ENCODE results near the gene CBARP.

CBARP gene

GRCh38 chr19:1274081-1274851 lies 36.5 kb upstream of the CBARP start:
- Histone ChIP-seq H3K9me2 (replicated peaks; ENCODE audit: insufficient read depth, low read length) (no peaks in the 10 kb centered on the region), H3K9me3 (ENCODE audit: insufficient read depth, low read length) (no peaks in the 10 kb centered on the region), H3F3A (ENCODE audit: insufficient read depth) (peaks cover 57% of the 10 kb centered on the region), H3K36me3 (ENCODE audit: low read length) (peaks cover 6% of the 10 kb centered on the region), H3K79me2 (ENCODE audit: insufficient read depth, low read length) (peaks cover 35% of the 10 kb centered on the region), H3K4me3 (ENCODE audit: insufficient read depth, low read length, poor library complexity, severe bottlenecking) (peak overlapping the region; percentile 47), H4K20me1 (ENCODE audit: low read depth, low read length) (no peaks in the 10 kb centered on the region; the same call in 1 of the 2 replicates), H2AFZ (ENCODE audit: low read depth, low read length, severe bottlenecking) (no peak overlapping the region), H3K4me2 (ENCODE audit: low read depth, low read length, poor library complexity, severe bottlenecking) (peak overlapping the region; percentile 49), H3K27me3 (ENCODE audit: low read length) (no peaks in the 10 kb centered on the region), H3K9ac (ENCODE audit: low read length) (peak overlapping the region; percentile 96; the same call in 1 of the 2 replicates), H3K27ac (ENCODE audit: low read depth, low read length) (no peak overlapping the region)
- TF ChIP-seq, protein P1, sequence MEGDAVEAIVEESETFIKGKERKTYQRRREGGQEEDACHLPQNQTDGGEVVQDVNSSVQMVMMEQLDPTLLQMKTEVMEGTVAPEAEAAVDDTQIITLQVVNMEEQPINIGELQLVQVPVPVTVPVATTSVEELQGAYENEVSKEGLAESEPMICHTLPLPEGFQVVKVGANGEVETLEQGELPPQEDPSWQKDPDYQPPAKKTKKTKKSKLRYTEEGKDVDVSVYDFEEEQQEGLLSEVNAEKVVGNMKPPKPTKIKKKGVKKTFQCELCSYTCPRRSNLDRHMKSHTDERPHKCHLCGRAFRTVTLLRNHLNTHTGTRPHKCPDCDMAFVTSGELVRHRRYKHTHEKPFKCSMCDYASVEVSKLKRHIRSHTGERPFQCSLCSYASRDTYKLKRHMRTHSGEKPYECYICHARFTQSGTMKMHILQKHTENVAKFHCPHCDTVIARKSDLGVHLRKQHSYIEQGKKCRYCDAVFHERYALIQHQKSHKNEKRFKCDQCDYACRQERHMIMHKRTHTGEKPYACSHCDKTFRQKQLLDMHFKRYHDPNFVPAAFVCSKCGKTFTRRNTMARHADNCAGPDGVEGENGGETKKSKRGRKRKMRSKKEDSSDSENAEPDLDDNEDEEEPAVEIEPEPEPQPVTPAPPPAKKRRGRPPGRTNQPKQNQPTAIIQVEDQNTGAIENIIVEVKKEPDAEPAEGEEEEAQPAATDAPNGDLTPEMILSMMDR (IDR thresholded peaks at IDR 0.05; ENCODE audit: insufficient read depth, low read length, poor library complexity, severe bottlenecking), result no peak

DNA sequence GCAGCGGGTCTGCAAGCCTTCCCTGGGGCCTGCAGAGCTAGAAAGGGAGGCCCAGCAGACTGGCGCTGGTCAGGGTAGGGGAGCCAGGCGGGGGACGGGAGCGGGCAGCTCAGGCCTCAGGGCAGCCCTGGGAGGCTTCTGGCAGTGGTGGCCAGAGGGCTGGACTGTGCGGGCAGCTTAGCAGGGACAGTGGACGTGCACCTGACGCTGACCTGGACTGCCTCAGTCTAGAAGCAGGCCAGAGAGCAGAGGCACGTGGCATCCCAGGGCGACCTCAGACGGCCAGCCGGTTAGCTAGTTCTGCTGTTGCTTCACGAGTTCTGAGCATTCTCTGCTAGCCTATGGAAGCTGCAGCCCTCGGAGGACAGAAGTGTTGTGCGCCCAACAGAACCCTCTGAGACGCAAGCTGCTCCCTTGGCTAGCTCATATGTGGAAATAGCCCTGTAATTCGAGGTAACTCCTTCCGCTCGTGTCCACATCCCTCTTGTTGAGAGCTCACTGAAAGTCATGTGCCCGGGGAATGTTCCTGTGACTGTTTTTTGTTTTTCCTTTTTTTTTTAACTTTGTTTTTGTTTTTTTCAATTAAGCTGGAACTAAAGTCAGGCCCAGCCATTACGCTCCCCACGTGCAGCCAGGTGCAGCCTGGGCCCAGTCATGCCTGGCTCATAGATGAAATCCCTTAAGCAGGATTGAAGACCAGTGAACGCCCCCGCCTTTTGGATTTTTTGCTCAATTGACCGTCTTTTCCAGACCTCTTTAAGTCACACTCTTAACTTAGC lies 35.6 kb upstream of the CBARP start:
- Histone ChIP-seq H4K20me1 (ENCODE audit: low read depth, low read length) (no peaks in the 10 kb centered on the region; the same call in 1 of the 2 replicates), H3K27me3 (ENCODE audit: low read length) (no peaks in the 10 kb centered on the region), H3K4me2 (ENCODE audit: low read depth, low read length, poor library complexity, severe bottlenecking) (no peak overlapping the region), H3K36me3 (ENCODE audit: low read length) (peaks cover 6% of the 10 kb centered on the region), H3K9me3 (ENCODE audit: insufficient read depth, low read length) (no peaks in the 10 kb centered on the region), H3K4me3 (ENCODE audit: insufficient read depth, low read length, poor library complexity, severe bottlenecking) (no peak overlapping the region), H3F3A (ENCODE audit: insufficient read depth) (peaks cover 57% of the 10 kb centered on the region), H3K27ac (ENCODE audit: low read depth, low read length) (no peak overlapping the region), H3K79me2 (ENCODE audit: insufficient read depth, low read length) (peaks cover 35% of the 10 kb centered on the region), H3K9me2 (replicated peaks; ENCODE audit: insufficient read depth, low read length) (no peaks in the 10 kb centered on the region), H3K9ac (ENCODE audit: low read length) (no peak overlapping the region), H2AFZ (ENCODE audit: low read depth, low read length, severe bottlenecking) (no peak overlapping the region)
- TF ChIP-seq EZH2phosphoT487 (conservative IDR thresholded peaks at IDR 0.05; ENCODE audit: low read length), result no peak
- TF ChIP-seq, protein P1 (IDR thresholded peaks at IDR 0.05; ENCODE audit: insufficient read depth, low read length, poor library complexity, severe bottlenecking), result no peak

- no peaks in the 10 kb centered on the region for H3K9me3 ChIP-seq (ENCODE audit: insufficient read depth, low read length)
- H3K27ac ChIP-seq (ENCODE audit: low read depth, low read length), result no peak overlapping the region
- peaks cover 57% of the 10 kb centered on the region for H3F3A ChIP-seq (ENCODE audit: insufficient read depth)
- no peak for TF ChIP-seq EZH2phosphoT487 (conservative IDR thresholded peaks at IDR 0.05; ENCODE audit: low read length)
- TF ChIP-seq, protein P1 (IDR thresholded peaks at IDR 0.05; ENCODE audit: insufficient read depth, low read length, poor library complexity, severe bottlenecking), result no peak
- H3K36me3 ChIP-seq (ENCODE audit: low read length), result peaks cover 6% of the 10 kb centered on the region
- H3K9ac ChIP-seq (ENCODE audit: low read length), result no peak overlapping the region
- no peak overlapping the region for H3K4me3 ChIP-seq (ENCODE audit: insufficient read depth, low read length, poor library complexity, severe bottlenecking)
- H3K9me2 ChIP-seq (replicated peaks; ENCODE audit: insufficient read depth, low read length), result no peaks in the 10 kb centered on the region
- no peak overlapping the region for H2AFZ ChIP-seq (ENCODE audit: low read depth, low read length, severe bottlenecking)
- H3K27me3 ChIP-seq (ENCODE audit: low read length), result no peaks in the 10 kb centered on the region
- peaks cover 35% of the 10 kb centered on the region for H3K79me2 ChIP-seq (ENCODE audit: insufficient read depth, low read length)
- H4K20me1 ChIP-seq (ENCODE audit: low read depth, low read length), result no peaks in the 10 kb centered on the region; the same call in 1 of the 2 replicates
- no peak overlapping the region for H3K4me2 ChIP-seq (ENCODE audit: low read depth, low read length, poor library complexity, severe bottlenecking)
Observed at GRCh38 chr19:1272423-1273262, 34.8 kb upstream of the CBARP start.

Data from SU-DHL-6 (cell line).